Aorta (tissue), 5 donors: Measurements from ENCODE around the gene IL1R1. TPM values are rescaled to one million over a fixed set of nuclear protein-coding genes. Genes with fewer than 3 reads are reported as not detected.
"Not testable (repeated sequence)": the region's sequence is repeated elsewhere in the genome, so short reads cannot be mapped to it uniquely, and the experiment has no call there.

Experiments used
- ATAC-seq: fragments of 200-7000 bp; cut with Tn5 transposase; one replicate; pipeline ENCODE4 v1.9.1; 2022; ENCODE audit warnings: moderate library complexity; ENCODE audit not compliant: low FRiP score
- DNase-seq, 2 donors: peaks; one replicate each; pipeline ENCODE4 v3.0.0-alpha.2; 2020
- H3K27ac ChIP-seq, 2 donors: one replicate each; pipeline ENCODE4 v1.5.1; 2013; ENCODE audit warnings: low read length in 2 of 2, mild to moderate bottlenecking in 2 of 2, moderate library complexity in 2 of 2, control low read depth in 1 of 2, inconsistent platforms in 1 of 2, low read depth in 1 of 2
- H3K27me3 ChIP-seq, 2 donors: one replicate each; pipeline ENCODE4 v1.6.1; 2013; ENCODE audit warnings: control low read depth in 1 of 2, low read length in 1 of 2, mild to moderate bottlenecking in 1 of 2, moderate library complexity in 1 of 2; ENCODE audit not compliant: insufficient read depth in 2 of 2, control insufficient read depth in 1 of 2
- H3K36me3 ChIP-seq, 2 donors: one replicate each; pipeline ENCODE4 v1.6.1; 2013; ENCODE audit warnings: control low read depth in 1 of 2, low read length in 1 of 2, mild to moderate bottlenecking in 1 of 2; ENCODE audit not compliant: insufficient read depth in 2 of 2, control insufficient read depth in 1 of 2
- H3K4me1 ChIP-seq, 2 donors: one replicate each; pipeline ENCODE4 v1.6.1; 2013; ENCODE audit warnings: low read length in 2 of 2, control low read depth in 1 of 2, mild to moderate bottlenecking in 1 of 2, moderate library complexity in 1 of 2; ENCODE audit not compliant: insufficient read depth in 2 of 2, control insufficient read depth in 1 of 2
- H3K4me3 ChIP-seq, 2 donors: one replicate each; pipeline ENCODE4 v1.5.1; 2013; ENCODE audit warnings: low read length in 2 of 2, control low read depth in 1 of 2, mild to moderate bottlenecking in 1 of 2
- H3K9me3 ChIP-seq: one replicate; pipeline ENCODE4 v1.6.1; 2013; ENCODE audit warnings: mild to moderate bottlenecking, low read length; ENCODE audit not compliant: control insufficient read depth
- WGBS, 2 donors: extraction: QIAGEN DNeasy Blood & Tissue Kit; methylation state at CpG; one replicate each; pipeline ENCODE4 v1.1.7; 2013; 5-methylcytosine and 5-hydroxymethylcytosine counted together
- intact Hi-C, 2 donors: fragments of 100-400 bp; cut with DNase I; formaldehyde crosslinking; loops; one replicate each; pipeline versions ENCODE4 v1.14.2 to v1.15.0; 2022
- polyA plus RNA-seq, 2 donors: library from polyadenylated mRNA; stranded (reverse); fragments of 200-250 nt; gene quantifications; one replicate each; pipeline ENCODE4 v1.2.3, GENCODE V29; 2013
- total RNA-seq, 2 donors: library from RNA; stranded (reverse); fragmentation: NEBNext Ultra II Directional; extraction: Animal tissue kit (Norgen Biotek cat#: 25700); gene quantifications; one replicate each; pipeline ENCODE4 v1.2.1, GENCODE V29; 2021
- donor health status: healthy with polysubstance abuse.
- donor health status: Bipolar disorder and iron deficiency.
- donor health status: DM: no; HTN: no; CAD: no.
- donor health status: DM: no; HTN: no; CAD: no.
- donor health status: DM: yes; HTN: yes; CAD: no.

Gene IL1R1
- total and polyA plus RNA-seq, 4 donors = 47.0 to 155 (median 92.3) TPM

GRCh38 chr2:102116630-102117471 is 25.7 kb upstream of the IL1R1 start:
- 78 to 79% methylated on average over 8 of the region's 8 CpGs for WGBS, 2 donors
- intact Hi-C loops = no loop called here
- H3K4me3 ChIP-seq = no peak overlapping the region
- no peaks in the 10 kb centered on the region for H3K36me3 ChIP-seq
- no peaks in the 10 kb centered on the region for H3K27me3 ChIP-seq
- no peaks in the 10 kb centered on the region for H3K9me3 ChIP-seq
- H3K27ac ChIP-seq = no peak overlapping the region
- ATAC-seq (no peak), DNase-seq (no peak)
- peaks cover 0 to 6% of the 10 kb centered on the region in 2 donors for H3K4me1 ChIP-seq

- ATAC-seq = no peak
- no peak overlapping the region for H3K27ac ChIP-seq
- 56 to 66% methylated on average over 6 of the region's 6 CpGs for WGBS, 2 donors
- H3K4me1 ChIP-seq = peaks cover 0 to 8% of the 10 kb centered on the region in 2 donors
- H3K36me3 ChIP-seq = no peaks in the 10 kb centered on the region
- no peaks in the 10 kb centered on the region for H3K27me3 ChIP-seq
- intact Hi-C loops = no loop called here
- H3K4me3 ChIP-seq = no peak overlapping the region
- no peaks in the 10 kb centered on the region for H3K9me3 ChIP-seq
- no peak for DNase-seq
Measured at GRCh38 chr2:102117472-102117858, 25.1 kb upstream of the IL1R1 start.

GRCh38 chr2:102119255-102119654 is 23.3 kb upstream of the IL1R1 start:
- ATAC-seq = no peak
- 97 to 99% methylated on average over 1 of the region's 1 CpG for WGBS, 2 donors
- H3K36me3 ChIP-seq = no peaks in the 10 kb centered on the region
- intact Hi-C loops = no loop called here
- H3K9me3 ChIP-seq = no peaks in the 10 kb centered on the region
- H3K4me1 ChIP-seq = peaks cover 3 to 11% of the 10 kb centered on the region in 2 donors
- DNase-seq = no peak
- no peak overlapping the region for H3K4me3 ChIP-seq
- H3K27ac ChIP-seq = no peak overlapping the region
- no peaks in the 10 kb centered on the region for H3K27me3 ChIP-seq

GRCh38 chr2:102120261-102120660 is 22.3 kb upstream of the IL1R1 start:
- DNase-seq (no peak), ATAC-seq (no peak)
- H3K9me3 ChIP-seq = no peaks in the 10 kb centered on the region
- no peak overlapping the region for H3K4me3 ChIP-seq
- intact Hi-C loops = no loop called here
- 95% methylated on average over 5 of the region's 5 CpGs for WGBS, 2 donors
- H3K27me3 ChIP-seq = no peaks in the 10 kb centered on the region
- H3K4me1 ChIP-seq = peaks cover 3 to 11% of the 10 kb centered on the region in 2 donors
- H3K27ac ChIP-seq = no peak overlapping the region
- no peaks in the 10 kb centered on the region for H3K36me3 ChIP-seq

GRCh38 chr2:102120701-102121159 is 21.8 kb upstream of the IL1R1 start:
- 95 to 96% methylated on average over 6 of the region's 6 CpGs for WGBS, 2 donors
- Histone ChIP-seq H3K4me1 (peaks cover 3 to 11% of the 10 kb centered on the region in 2 donors), H3K4me3 (no peak overlapping the region), H3K9me3 (no peaks in the 10 kb centered on the region), H3K36me3 (no peaks in the 10 kb centered on the region), H3K27ac (peak overlapping the region in 1 of 2 donors; percentile 35), H3K27me3 (no peaks in the 10 kb centered on the region)
- ATAC-seq (no peak), DNase-seq (no peak)
- intact Hi-C loops = no loop called here

GRCh38 chr2:102122115-102122514 is 20.4 kb upstream of the IL1R1 start:
- Histone ChIP-seq H3K4me1 (peaks cover 3 to 11% of the 10 kb centered on the region in 2 donors), H3K27me3 (no peaks in the 10 kb centered on the region), H3K4me3 (no peak overlapping the region), H3K9me3 (no peaks in the 10 kb centered on the region), H3K27ac (peak overlapping the region; percentile 97 to 99), H3K36me3 (no peaks in the 10 kb centered on the region)
- intact Hi-C loops = no loop called here
- DNase-seq = no peak
- 7 to 11% methylated on average over 3 of the region's 3 CpGs for WGBS, 2 donors
- ATAC-seq = peak; percentile 78

GRCh38 chr2:102122909-102123308 is 19.6 kb upstream of the IL1R1 start:
- 56 to 78% methylated on average over 1 of the region's 1 CpG for WGBS, 2 donors
- Histone ChIP-seq H3K9me3 (no peaks in the 10 kb centered on the region), H3K4me3 (no peak overlapping the region), H3K27me3 (no peaks in the 10 kb centered on the region), H3K4me1 (peaks cover 3 to 11% of the 10 kb centered on the region in 2 donors), H3K27ac (peak overlapping the region; percentile 97 to 99), H3K36me3 (no peaks in the 10 kb centered on the region)
- DNase-seq (no peak), ATAC-seq (no peak)
- intact Hi-C loops = no loop called here

GRCh38 chr2:102124421-102124820 is 18.1 kb upstream of the IL1R1 start:
- DNase-seq, ATAC-seq, intact Hi-C loops: not testable (repeated sequence)

GRCh38 chr2:102126169-102126568 is 16.4 kb upstream of the IL1R1 start:
- DNase-seq = no peak
- Histone ChIP-seq H3K27ac (no peak overlapping the region), H3K36me3 (no peaks in the 10 kb centered on the region), H3K4me1 (peaks cover 3 to 11% of the 10 kb centered on the region in 2 donors), H3K4me3 (no peak overlapping the region), H3K9me3 (no peaks in the 10 kb centered on the region), H3K27me3 (no peaks in the 10 kb centered on the region)
- intact Hi-C loops = no loop called here
- 93 to 95% methylated on average over 4 of the region's 4 CpGs for WGBS, 2 donors
- no peak for ATAC-seq

More at GRCh38 chr2:102124421-102124820, 18.1 kb upstream of the IL1R1 start:
- not testable (repeated sequence) for H3K36me3 ChIP-seq, H3K9me3 ChIP-seq, H3K27me3 ChIP-seq, H3K27ac ChIP-seq, H3K4me3 ChIP-seq
- 89 to 92% methylated on average over 5 of the region's 5 CpGs for WGBS, 2 donors
- H3K4me1 ChIP-seq = peaks cover 3 to 11% of the 10 kb centered on the region in 2 donors
